ENCODE data around the gene ISG15.
A peak's percentile ranks its signal among the peaks of the same experiment; 100 is the strongest.
"Not testable (repeated sequence)": the region's sequence is repeated elsewhere in the genome, so short reads cannot be mapped to it uniquely, and the experiment has no call there.

The ISG15 gene

GRCh38 chr1:994546-994945, 18.8 kb upstream of the ISG15 start:
- DNase-seq (ENCODE audit: low read depth), result not testable (repeated sequence)

- no peak for DNase-seq (ENCODE audit: low read depth)
Observed at GRCh38 chr1:995665-996633, 17.3 kb upstream of the ISG15 start.

- no peak for DNase-seq (ENCODE audit: low read depth)
Observed at GRCh38 chr1:996851-997712, 16.2 kb upstream of the ISG15 start.

GRCh38 chr1:997713-997992, 15.6 kb upstream of the ISG15 start:
- no peak for DNase-seq (ENCODE audit: low read depth)

- no peak for DNase-seq (ENCODE audit: low read depth)
Observed at GRCh38 chr1:997993-998744, 15.1 kb upstream of the ISG15 start.

- no peak for DNase-seq (ENCODE audit: low read depth)
Observed at GRCh38 chr1:998745-998994, 14.6 kb upstream of the ISG15 start.

- no peak for DNase-seq (ENCODE audit: low read depth)
Observed at GRCh38 chr1:998995-999724, 14.1 kb upstream of the ISG15 start.

- peak; percentile 53 for DNase-seq (ENCODE audit: low read depth)
Observed at GRCh38 chr1:999725-1000356, 13.5 kb upstream of the ISG15 start, which contains the start of gene HES4. Gene HES4, minus strand, starts transcription at chr1:1000097. Its CDS starts 124 bp downstream, at chr1:999973.

GRCh38 chr1:1000357-1001056, 12.8 kb upstream of the ISG15 start:
- peak; percentile 73 for DNase-seq (ENCODE audit: low read depth)

GRCh38 chr1:1001057-1001783, 12.1 kb upstream of the ISG15 start:
- no peak for DNase-seq (ENCODE audit: low read depth)

- no peak for DNase-seq (ENCODE audit: low read depth)
Observed at GRCh38 chr1:1003618-1004419, 9.5 kb upstream of the ISG15 start.

- DNase-seq (ENCODE audit: low read depth), result no peak
Observed at GRCh38 chr1:1004420-1004779, 8.9 kb upstream of the ISG15 start.

- no peak for DNase-seq (ENCODE audit: low read depth)
Observed at GRCh38 chr1:1004780-1005697, 8.3 kb upstream of the ISG15 start.

GRCh38 chr1:1005774-1006304, 7.5 kb upstream of the ISG15 start:
- no peak for DNase-seq (ENCODE audit: low read depth)

- DNase-seq (ENCODE audit: low read depth), result no peak
Observed at GRCh38 chr1:1006305-1007159, 6.8 kb upstream of the ISG15 start.

GRCh38 chr1:1010131-1010530, 3.2 kb upstream of the ISG15 start:
- not testable (repeated sequence) for DNase-seq (ENCODE audit: low read depth)

- no peak for DNase-seq (ENCODE audit: low read depth)
Observed at GRCh38 chr1:1011396-1011949, 1.8 kb upstream of the ISG15 start.

Measured in HS-5 (cell line).